GM12872 (cell line): ENCODE results near the gene SLFN12L.

Experiments
- TF ChIP-seq, protein P1 (sequence below): IDR thresholded peaks from 3 replicates; pipeline ENCODE4 v1.5.1; 2011; ENCODE audit warnings: low read depth, mild to moderate bottlenecking, low read length, moderate library complexity; ENCODE audit not compliant: insufficient read depth

Gene SLFN12L

DNA sequence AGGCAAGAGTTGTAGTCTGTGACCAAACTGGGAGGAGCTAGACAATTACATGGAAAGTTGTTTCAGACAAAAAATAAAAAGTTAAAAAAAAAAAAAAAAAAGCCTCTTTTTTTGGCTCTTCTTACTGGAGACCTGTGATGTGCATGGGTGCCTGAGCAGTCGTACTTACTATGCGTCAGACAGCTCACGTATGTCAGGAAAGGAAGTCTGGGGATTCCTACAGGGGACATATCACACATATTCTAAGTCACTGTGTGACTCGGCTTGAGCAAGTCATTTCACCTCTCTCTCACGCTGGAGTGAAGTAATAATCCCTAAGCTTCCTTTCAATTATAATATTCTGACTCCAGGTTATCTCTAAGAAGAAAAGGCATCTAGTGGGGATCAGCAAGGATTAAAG, 17.2 kb upstream of the SLFN12L start:
- TF ChIP-seq, protein P1, sequence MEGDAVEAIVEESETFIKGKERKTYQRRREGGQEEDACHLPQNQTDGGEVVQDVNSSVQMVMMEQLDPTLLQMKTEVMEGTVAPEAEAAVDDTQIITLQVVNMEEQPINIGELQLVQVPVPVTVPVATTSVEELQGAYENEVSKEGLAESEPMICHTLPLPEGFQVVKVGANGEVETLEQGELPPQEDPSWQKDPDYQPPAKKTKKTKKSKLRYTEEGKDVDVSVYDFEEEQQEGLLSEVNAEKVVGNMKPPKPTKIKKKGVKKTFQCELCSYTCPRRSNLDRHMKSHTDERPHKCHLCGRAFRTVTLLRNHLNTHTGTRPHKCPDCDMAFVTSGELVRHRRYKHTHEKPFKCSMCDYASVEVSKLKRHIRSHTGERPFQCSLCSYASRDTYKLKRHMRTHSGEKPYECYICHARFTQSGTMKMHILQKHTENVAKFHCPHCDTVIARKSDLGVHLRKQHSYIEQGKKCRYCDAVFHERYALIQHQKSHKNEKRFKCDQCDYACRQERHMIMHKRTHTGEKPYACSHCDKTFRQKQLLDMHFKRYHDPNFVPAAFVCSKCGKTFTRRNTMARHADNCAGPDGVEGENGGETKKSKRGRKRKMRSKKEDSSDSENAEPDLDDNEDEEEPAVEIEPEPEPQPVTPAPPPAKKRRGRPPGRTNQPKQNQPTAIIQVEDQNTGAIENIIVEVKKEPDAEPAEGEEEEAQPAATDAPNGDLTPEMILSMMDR = no peak

DNA sequence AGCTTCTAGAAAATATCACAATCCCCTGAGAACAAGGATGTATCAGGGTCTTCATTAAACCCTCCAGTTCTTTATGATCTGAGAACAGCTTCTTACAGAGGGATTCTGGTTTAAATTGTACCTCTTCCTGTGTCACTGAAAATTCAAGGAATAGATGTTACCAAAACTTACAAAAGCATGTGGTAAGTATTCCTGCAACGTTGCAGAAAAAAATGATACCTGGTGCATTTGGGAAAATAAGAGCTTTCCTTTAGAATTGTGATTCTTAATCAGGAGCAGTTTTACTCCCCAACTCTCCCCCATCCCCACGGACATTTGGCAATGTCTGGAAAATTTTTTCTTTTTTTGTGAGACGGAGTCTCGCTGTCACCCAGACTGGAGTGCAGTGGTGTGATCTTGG, 15.8 kb upstream of the SLFN12L start:
- TF ChIP-seq, protein P1 = no peak

DNA sequence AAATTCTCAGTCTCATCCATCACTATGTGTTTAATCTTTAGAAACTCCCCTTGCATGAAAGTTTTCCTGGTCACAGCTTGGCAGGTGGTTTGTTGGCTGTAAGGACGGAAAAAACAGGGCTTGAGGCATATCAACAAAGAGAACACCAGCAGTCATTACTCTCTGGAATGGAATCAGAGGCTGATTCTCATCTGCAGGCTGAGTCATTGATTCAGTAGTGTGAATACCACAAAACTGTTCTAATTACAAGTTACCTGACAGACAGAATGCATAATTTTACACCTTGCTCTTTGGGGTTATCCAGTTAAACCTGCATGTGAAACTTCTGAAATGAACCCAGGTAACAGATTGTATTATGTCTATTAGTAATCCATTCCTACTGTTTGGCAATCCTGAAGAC, 11.5 kb upstream of the SLFN12L start:
- TF ChIP-seq, protein P1 = no peak

DNA sequence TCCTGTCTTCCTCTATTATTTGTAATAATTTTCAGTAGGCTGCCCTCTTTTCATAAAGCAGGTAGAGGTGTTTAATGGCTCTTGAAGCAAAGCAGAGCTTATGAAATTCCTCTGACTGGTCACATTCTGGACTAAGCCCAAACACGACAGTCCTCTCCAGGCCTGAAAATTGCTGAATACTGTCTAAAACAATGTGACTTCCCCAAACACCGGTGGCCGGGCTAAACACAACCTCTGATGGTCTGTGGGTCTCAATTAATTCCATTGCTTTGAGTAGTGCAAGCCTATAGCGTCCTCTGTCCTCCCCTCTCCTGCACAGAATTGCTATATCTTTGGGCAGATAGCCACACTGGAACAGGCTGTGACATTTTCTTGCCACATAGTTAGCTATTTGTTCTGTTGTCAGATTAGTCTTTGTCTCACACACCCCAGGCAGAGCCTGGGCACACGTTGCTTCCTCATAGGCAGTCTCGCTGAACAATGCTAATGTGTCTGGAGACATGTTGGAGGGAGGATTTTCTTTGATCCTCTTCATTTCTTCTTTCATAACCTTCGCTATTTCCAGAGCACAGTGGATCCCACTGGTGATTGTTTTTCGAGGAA, 10.8 kb upstream of the SLFN12L start:
- TF ChIP-seq, protein P1 = no peak

DNA sequence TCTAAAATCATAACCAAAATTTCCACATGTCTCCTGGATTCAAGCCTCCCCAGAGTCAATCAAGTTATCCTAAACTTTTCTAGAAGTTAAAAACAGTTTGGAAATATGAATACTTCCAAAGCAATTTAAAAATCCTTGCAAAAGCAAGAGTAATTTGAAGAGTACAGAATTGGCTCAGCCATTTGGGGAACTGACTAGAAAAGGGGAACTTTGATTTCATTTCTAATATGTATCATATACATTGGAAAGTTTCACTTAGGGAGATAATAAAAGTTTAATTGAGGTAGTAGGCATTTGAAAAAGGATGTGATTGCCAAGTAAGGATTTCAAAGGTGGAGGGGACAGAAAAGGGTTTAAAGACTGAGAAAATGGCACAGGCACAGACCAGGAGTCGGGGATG, 9.0 kb upstream of the SLFN12L start:
- TF ChIP-seq, protein P1 = no peak

DNA sequence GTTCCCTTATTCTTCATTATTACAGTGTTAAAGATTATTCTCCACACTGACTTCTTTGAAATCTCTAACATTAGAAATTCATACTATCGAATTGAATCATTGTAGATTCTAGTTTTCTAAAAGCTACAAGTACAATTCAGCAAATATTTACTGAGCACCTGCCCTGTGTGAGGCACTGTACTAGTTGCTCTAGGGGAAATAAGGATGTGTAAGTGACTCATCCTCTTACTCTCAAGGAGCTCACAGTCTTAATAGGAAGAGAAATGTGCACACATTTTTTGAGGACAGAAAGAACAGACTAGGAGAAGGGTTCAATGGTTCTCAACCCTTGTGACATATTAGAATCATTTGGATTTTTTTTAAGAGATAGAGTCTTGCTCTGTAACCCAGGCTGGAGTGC, 7.7 kb upstream of the SLFN12L start:
- TF ChIP-seq, protein P1 = no peak

DNA sequence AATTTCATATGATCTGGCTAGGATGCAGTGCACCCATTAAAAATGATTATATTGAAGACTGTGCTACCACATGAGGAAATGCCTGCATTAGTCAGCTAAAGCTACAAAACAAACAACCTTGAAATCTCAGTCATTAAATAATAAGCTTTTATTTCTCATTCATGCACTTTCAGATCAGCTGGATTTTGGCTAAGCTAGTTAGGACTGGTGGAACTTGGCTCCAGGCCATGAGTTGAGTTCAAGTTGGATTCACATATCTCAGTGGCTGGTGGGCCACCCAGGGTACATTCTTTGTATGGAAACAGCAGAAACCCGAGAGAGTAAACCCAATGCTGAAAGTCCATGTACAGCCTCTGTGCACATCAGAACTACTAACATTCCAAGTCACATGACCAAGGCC, 6.4 kb upstream of the SLFN12L start:
- TF ChIP-seq, protein P1 = no peak
